Naive thymus-derived CD8-positive, alpha-beta T cell (primary cell): ENCODE data around the gene NHERF2. TPM values are rescaled to one million over a fixed set of nuclear protein-coding genes. Genes with fewer than 3 reads are reported as not detected.

Experiments
- ATAC-seq, 2 donors: fragments of 150-1000 bp; cut with Tn5 transposase in 1 of 2; sonication (Bioruptor Pico), chemical (Tn5 transposase) in 1 of 2; 1 replicate in 1 of 2; 2 replicates in 1 of 2; pipeline ENCODE4 v1.10.0; 2021; ENCODE audit warnings: mild to moderate bottlenecking in 2 of 2, moderate library complexity in 2 of 2
- POLR2A ChIA-PET: fragments of 350-600 bp; sonication (Branson Sonifier 250); formaldehyde crosslinking; loops from one replicate; lab custom pipeline; 2021; ENCODE audit warnings: antibody characterized with exemption; lab: Charles Lee
- DNase-seq, 10 donors: peaks; one replicate each; pipeline versions ENCODE4 v3.0.0 to v3.0.0-alpha.2; 2020 to 2022
- H3K27ac Mint-ChIP-seq, 10 donors: one replicate each; pipeline ENCODE4 v1.8.0; 2020 to 2022; ENCODE audit warnings: mild to moderate bottlenecking in 10 of 10, mixed read lengths in 10 of 10, moderate library complexity in 4 of 10, inconsistent platforms in 1 of 10
- H3K27me3 Mint-ChIP-seq, 5 donors: one replicate each; pipeline ENCODE4 v1.8.0; 2021 to 2022; ENCODE audit warnings: mixed read lengths in 5 of 5
- H3K36me3 Mint-ChIP-seq, 3 donors: one replicate each; pipeline ENCODE4 v1.8.0; 2020 to 2022; ENCODE audit warnings: mixed read lengths in 3 of 3, mild to moderate bottlenecking in 2 of 3, inconsistent platforms in 1 of 3
- H3K4me1 Mint-ChIP-seq, 4 donors: one replicate each; pipeline ENCODE4 v1.8.0; 2021 to 2022; ENCODE audit warnings: mixed read lengths in 4 of 4
- H3K4me3 Mint-ChIP-seq, 10 donors: one replicate each; pipeline ENCODE4 v1.8.0; 2020 to 2022; ENCODE audit warnings: mild to moderate bottlenecking in 10 of 10, mixed read lengths in 10 of 10, moderate library complexity in 6 of 10, inconsistent platforms in 1 of 10
- H3K9me3 Mint-ChIP-seq, 9 donors: one replicate each; pipeline ENCODE4 v1.8.0; 2020 to 2022; ENCODE audit warnings: mixed read lengths in 9 of 9, mild to moderate bottlenecking in 3 of 9, inconsistent platforms in 1 of 9, moderate library complexity in 1 of 9
- polyA plus RNA-seq, 3 donors: library from polyadenylated mRNA; unstranded; fragments of 300-500 nt; fragmentation: Illumina TruSeq; gene quantifications; one replicate each; pipeline ENCODE4 v1.2.3, GENCODE V29; 2021
- total RNA-seq, 8 experiments: library from RNA in 2 of 8; stranded (reverse) in 2 of 8; gene quantifications; one replicate each; pipeline ENCODE4 v1.2.3 and lab custom pipeline; 2021 to 2026

Gene NHERF2
- total and polyA plus RNA-seq, 5 experiments from 2014 or later: 0.32 to 6.0 (median 1.2) TPM

DNA sequence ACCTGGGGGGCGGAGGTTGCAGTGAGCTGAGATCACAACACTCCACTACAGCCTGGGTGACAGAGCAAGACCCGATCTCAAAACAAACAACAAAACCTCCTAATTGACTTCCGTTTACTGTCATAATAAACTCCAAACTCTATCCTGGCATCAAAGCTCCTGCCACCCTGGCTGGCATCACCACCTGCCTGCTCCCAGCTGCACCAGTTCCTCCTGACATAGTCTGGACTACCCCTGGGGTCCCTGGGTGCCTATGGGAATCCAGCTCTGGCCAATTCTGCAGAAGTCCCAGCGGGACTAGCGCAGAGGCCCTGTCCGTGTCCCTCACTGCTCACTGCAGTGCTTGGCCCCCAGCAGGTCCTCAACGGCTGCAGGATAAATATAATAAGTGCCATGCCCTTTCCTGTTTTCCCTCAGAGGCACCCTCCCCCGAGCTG is 20.2 kb downstream of the NHERF2 start:
- Mint-ChIP-seq H3K27me3 (no peaks in the 10 kb centered on the region), H3K4me3 (peak overlapping the region; percentile 85 to 95 (median 93)), H3K9me3 (no peaks in the 10 kb centered on the region), H3K27ac (peak overlapping the region in 9 of 10 donors; percentile 29 to 91 (median 74)), H3K4me1 (peaks cover 9 to 29% (median 21%) of the 10 kb centered on the region in 4 donors), H3K36me3 (peaks cover 0 to 16% (median 0%) of the 10 kb centered on the region in 3 donors)
- POLR2A ChIA-PET: interaction anchor here (0.6 to 2.5 kb wide), 7 partner anchors 16 to 108 kb away, joined by 3 to 36 read pairs (median 7); partner anchors contain the start of genes RPS2, TBL3, TRAF7 and ZNF598
- no peak for ATAC-seq
- no peak for DNase-seq

DNA sequence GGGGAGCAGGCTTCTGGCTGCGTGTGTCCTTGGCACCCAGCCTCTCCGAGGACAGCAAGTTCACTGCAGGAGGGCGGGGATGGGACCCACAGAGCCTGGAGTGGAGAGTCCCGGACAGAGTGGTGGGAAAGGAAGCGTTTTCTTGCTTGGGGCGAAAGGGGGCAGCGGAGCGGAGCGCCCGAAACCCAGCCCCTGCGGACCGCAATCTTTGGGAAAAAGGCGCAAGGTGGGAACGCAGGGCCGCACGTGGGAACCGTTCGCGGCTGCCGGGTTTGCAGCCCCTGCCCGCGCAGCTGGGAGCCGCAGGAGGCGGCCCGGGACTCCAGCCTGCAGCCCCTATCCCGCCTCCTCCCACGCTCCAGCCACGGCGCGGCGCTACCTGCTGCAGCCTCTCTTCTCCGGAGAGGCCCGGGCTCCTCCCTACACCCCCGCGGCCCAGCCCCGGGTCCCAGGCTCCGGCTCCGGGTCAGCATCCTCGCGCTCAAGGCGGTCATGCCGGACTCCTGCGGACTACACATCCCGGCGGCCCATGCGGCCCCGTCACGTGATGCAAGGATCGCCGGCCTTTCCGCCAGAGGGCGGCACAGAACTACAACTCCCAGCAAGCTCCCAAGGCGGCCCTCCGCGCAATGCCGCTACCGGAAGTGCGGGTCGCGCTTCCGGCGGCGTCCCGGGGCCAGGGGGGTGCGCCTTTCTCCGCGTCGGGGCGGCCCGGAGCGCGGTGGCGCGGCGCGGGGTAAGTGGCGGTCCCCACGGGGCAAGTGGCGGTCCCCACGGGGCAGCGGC is 20.8 kb downstream of the NHERF2 start, which contains the start of the genes NTHL1 and TSC2:
Gene NTHL1 (minus strand): TSS at position 505 of the 786 bp plus-strand sequence. CDS start 11 bp downstream, at position 494.
Gene TSC2 (plus strand): TSS at position 656 of the 786 bp plus-strand sequence. CDS start 631 bp downstream, outside the sequence.
- DNase-seq (peak; percentile 83 to 95 (median 89)), ATAC-seq (peak; percentile 92 to 97)
- Mint-ChIP-seq H3K36me3 (peaks cover 0 to 16% (median 0%) of the 10 kb centered on the region in 3 donors), H3K27me3 (no peaks in the 10 kb centered on the region), H3K9me3 (no peaks in the 10 kb centered on the region), H3K4me3 (peak within 1 kb of the TSS; percentile 85 to 96 (median 93)), H3K27ac (peak within 1 kb of the TSS; percentile 41 to 91 (median 78)), H3K4me1 (peaks cover 9 to 30% (median 21%) of the 10 kb centered on the region in 4 donors)
- POLR2A ChIA-PET: interaction anchor here (0.6 to 2.5 kb wide), 15 partner anchors 9 to 158 kb away, joined by 3 to 36 read pairs (median 4); partner anchors contain the start of genes MLST8, PKD1, RPS2 and TBL3

DNA sequence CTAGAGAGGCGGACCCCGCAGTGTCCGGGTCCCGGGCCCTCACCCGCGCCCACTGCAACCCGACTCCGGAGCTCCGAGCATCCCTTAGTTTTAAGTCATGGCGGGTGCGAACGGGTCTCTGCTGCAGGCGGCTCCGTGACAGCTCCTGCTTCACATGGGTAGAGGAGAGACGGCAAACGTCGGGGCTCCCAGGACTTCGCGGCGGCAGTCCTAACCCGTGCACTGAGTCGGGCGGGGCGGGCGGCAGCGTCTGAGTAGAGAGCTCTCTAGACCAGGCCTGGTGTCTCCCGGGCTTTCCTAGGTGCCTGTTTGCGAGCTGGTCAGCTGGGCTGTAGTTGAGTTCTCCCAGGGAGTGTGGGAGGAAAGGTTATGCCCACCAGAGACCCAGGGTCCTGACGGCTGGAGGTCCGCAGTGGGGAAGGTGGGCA is 21.4 kb downstream of the NHERF2 start:
- Mint-ChIP-seq H3K4me3 (peak overlapping the region; percentile 85 to 96 (median 92)), H3K4me1 (peaks cover 9 to 31% (median 21%) of the 10 kb centered on the region in 4 donors), H3K9me3 (no peaks in the 10 kb centered on the region), H3K27ac (peak overlapping the region in 7 of 10 donors; percentile 43 to 90 (median 76)), H3K36me3 (peaks cover 0 to 16% (median 0%) of the 10 kb centered on the region in 3 donors), H3K27me3 (no peaks in the 10 kb centered on the region)
- POLR2A ChIA-PET: interaction anchor here (0.6 to 2.5 kb wide), 15 partner anchors 9 to 157 kb away, joined by 3 to 36 read pairs (median 4); partner anchors contain the start of genes MLST8, PKD1, RPS2 and TBL3
- DNase-seq (no peak), ATAC-seq (peak in 1 of 2 donors; percentile 39)

DNA sequence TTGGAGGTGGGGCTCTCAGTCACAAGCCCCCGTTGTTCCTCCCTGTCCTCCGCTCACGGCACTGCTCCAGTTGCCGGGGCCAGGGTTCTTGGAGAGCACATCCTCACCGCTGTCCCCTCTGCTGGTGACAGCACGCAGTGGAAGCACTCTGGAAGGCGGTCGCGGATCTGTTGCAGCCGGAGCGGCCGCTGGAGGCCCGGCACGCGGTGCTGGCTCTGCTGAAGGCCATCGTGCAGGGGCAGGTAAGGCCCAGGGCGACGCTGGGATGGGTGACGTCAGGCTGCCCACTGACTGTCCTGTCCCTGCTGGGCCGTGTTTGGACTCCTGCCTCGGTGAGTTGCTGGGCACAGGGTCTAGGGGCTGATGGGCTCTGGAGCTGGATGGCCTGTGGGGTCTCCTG is 26.5 kb downstream of the NHERF2 start:
- Mint-ChIP-seq H3K27ac (no peak overlapping the region), H3K4me1 (peaks cover 7 to 22% (median 10%) of the 10 kb centered on the region in 4 donors), H3K27me3 (no peaks in the 10 kb centered on the region), H3K9me3 (no peaks in the 10 kb centered on the region), H3K36me3 (peaks cover 0 to 39% (median 2%) of the 10 kb centered on the region in 3 donors), H3K4me3 (no peak overlapping the region)
- POLR2A ChIA-PET: no interaction called here
- no peak for ATAC-seq
- DNase-seq: no peak

DNA sequence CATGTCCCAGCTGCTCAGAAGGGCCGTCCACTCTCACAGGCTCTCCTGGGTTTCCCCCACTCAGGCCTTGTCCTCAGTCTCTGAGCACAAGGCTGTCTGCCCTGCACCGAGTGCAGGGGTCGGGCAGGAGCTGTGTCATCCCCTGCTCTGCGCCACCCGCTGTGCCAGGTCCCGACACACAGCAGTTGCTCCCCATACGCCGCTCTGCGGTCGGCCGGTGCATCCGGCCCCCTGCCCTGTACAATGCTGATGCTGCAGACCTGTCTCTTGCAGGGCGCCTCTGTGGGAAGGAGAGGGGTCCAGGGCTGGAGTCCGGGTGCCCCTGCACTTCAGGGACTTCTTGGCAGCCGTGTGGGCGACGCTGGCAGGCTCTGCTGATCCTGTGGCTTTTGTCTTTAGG is 27.2 kb downstream of the NHERF2 start:
- Mint-ChIP-seq H3K4me3 (no peak overlapping the region), H3K27ac (no peak overlapping the region), H3K27me3 (no peaks in the 10 kb centered on the region), H3K4me1 (peaks cover 5 to 15% (median 6%) of the 10 kb centered on the region in 4 donors), H3K36me3 (peaks cover 0 to 44% (median 2%) of the 10 kb centered on the region in 3 donors), H3K9me3 (no peaks in the 10 kb centered on the region)
- ATAC-seq (no peak), DNase-seq (no peak)
- POLR2A ChIA-PET: no interaction called here

DNA sequence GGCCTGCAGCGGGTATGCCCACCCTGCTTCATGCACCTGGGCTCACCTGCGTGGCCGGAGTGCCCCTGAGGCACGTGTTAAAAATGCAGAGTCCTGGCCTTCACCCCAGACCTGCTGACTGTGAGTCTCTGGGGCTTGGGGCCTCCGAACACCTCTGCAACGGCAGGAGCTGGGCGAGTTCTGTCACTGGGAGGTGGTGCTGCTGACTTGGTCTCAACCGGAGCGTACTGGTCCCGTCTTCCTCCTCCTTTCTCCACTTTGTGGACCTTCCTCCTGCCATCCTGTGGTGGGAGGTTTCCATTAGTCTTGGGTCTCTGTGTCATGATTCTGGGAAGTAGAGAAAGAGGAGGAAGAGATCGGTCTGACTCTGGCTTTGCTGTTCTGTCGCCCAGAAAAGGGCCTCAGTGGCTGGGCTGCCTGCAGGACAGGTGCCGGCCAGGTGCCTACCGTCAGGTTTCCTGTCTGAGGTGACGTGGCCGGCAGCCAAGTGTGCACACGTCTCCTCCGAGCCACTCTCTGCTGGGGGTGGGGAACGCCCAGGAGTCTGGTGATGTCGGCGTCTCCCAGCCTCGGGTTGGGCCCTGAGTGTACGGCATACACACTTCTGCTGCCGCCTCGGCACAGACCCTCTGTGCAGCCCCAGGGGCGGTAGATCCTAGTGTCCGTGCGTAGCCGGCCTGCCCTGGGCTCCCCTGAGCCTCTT is 28.0 kb downstream of the NHERF2 start:
- H3K27ac Mint-ChIP-seq: no peak overlapping the region
- peaks cover 0 to 11% (median 6%) of the 10 kb centered on the region in 4 donors for H3K4me1 Mint-ChIP-seq
- no peaks in the 10 kb centered on the region for H3K9me3 Mint-ChIP-seq
- H3K27me3 Mint-ChIP-seq: no peaks in the 10 kb centered on the region
- H3K36me3 Mint-ChIP-seq: peaks cover 0 to 44% (median 2%) of the 10 kb centered on the region in 3 donors
- no peak for ATAC-seq
- no peak overlapping the region for H3K4me3 Mint-ChIP-seq
- POLR2A ChIA-PET: no interaction called here
- DNase-seq: no peak

DNA sequence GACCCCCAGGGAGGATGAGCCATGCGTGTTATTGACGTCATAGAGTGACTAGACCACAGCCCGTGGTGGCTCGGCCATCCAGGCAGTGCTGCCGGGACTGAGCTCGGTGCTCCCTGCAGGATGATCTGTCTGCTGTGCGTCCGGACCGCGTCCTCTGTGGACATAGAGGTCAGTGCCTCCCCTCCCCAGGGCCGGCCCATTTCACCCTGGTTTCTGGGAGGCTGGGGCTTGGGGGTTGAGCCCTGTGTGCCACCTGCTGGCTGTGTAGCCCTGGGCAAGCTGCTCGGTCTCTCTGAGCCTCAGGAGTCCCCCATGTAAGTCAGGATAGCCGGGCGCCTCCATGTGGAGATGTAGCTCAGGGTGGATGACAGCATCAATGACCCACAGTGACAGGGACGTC is 29.4 kb downstream of the NHERF2 start:
- POLR2A ChIA-PET: interaction anchor here (1.5 kb wide), 1 partner anchor 8 kb away, joined by 4 read pairs; the partner anchor contains the start of genes NTHL1 and TSC2
- H3K27ac Mint-ChIP-seq: no peak overlapping the region
- no peaks in the 10 kb centered on the region for H3K27me3 Mint-ChIP-seq
- ATAC-seq (no peak), DNase-seq (no peak)
- H3K4me3 Mint-ChIP-seq: no peak overlapping the region
- H3K4me1 Mint-ChIP-seq: peaks cover 0 to 7% (median 6%) of the 10 kb centered on the region in 4 donors
- H3K36me3 Mint-ChIP-seq: peaks cover 0 to 42% (median 2%) of the 10 kb centered on the region in 3 donors
- no peaks in the 10 kb centered on the region for H3K9me3 Mint-ChIP-seq

DNA sequence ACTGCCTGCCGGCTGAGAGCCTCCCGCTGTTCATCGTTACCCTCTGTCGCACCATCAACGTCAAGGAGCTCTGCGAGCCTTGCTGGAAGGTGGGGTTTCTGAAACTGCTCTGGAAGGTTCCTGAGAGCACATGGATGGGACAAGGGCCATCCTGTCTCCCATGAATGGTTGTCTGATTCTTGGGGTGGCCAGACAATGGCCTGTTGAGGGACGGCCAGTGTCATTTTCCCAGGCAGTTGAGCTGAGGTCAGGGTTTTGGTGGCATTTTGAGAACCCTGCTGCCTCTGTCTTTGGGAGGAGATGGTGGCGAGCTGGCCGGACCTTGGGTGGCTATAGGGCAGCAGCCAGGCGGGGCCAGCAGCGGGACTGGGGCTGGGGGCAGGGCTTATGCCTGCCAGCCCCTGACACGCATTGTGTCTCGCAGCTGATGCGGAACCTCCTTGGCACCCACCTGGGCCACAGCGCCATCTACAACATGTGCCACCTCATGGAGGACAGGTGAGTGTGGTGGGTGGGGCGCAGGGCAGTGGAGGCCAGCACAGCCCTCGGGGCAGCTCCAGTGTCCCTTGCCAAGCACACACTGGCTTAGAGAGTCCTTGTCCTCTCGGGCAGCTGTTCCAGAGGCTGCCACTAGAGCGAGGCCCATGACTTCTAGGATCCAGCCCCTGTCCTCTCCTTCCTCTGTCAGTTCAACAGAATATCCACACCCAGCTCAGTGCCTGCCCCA is 30.1 kb downstream of the NHERF2 start:
- ATAC-seq: no peak

DNA sequence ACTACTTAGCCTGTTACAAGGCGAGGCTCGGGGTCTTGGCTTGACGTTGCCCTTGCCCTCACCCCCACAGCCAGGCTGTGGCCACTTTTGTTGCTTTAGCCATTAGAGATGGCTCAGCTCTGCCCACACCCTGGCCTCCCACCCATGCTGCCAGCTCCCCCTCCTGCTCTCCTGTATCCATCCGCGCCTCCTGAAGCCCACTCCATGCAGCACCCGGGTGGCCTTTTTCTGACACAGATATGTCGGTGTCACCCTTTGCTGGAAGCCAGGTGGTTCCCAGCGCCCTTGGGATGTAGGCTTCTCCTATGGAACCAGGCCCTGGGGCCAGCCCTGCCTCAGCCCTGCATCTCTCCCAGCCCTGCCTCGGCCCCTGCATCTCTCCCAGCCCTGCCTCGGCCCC is 30.7 kb downstream of the NHERF2 start:
- ATAC-seq (no peak), DNase-seq (no peak)
- peaks cover 0 to 34% (median 2%) of the 10 kb centered on the region in 3 donors for H3K36me3 Mint-ChIP-seq
- POLR2A ChIA-PET: interaction anchor here (0.6 to 1.5 kb wide), 2 partner anchors 10 to 97 kb away, joined by 4 to 5 read pairs; partner anchors contain the start of genes NTHL1 and TSC2
- peaks cover 0 to 6% (median 5%) of the 10 kb centered on the region in 4 donors for H3K4me1 Mint-ChIP-seq
- no peak overlapping the region for H3K4me3 Mint-ChIP-seq
- no peaks in the 10 kb centered on the region for H3K9me3 Mint-ChIP-seq
- H3K27me3 Mint-ChIP-seq: no peaks in the 10 kb centered on the region
- H3K27ac Mint-ChIP-seq: no peak overlapping the region

More for the DNA sequence above, 30.1 kb downstream of the NHERF2 start:
- peaks cover 0 to 34% (median 2%) of the 10 kb centered on the region in 3 donors for H3K36me3 Mint-ChIP-seq
- H3K4me1 Mint-ChIP-seq: peaks cover 0 to 6% (median 5%) of the 10 kb centered on the region in 4 donors
- POLR2A ChIA-PET: interaction anchor here (0.6 to 1.5 kb wide), 2 partner anchors 9 to 98 kb away, joined by 4 to 5 read pairs; partner anchors contain the start of genes NTHL1 and TSC2
- H3K9me3 Mint-ChIP-seq: no peaks in the 10 kb centered on the region
- no peak overlapping the region for H3K27ac Mint-ChIP-seq
- no peaks in the 10 kb centered on the region for H3K27me3 Mint-ChIP-seq
- DNase-seq: no peak
- no peak overlapping the region for H3K4me3 Mint-ChIP-seq

DNA sequence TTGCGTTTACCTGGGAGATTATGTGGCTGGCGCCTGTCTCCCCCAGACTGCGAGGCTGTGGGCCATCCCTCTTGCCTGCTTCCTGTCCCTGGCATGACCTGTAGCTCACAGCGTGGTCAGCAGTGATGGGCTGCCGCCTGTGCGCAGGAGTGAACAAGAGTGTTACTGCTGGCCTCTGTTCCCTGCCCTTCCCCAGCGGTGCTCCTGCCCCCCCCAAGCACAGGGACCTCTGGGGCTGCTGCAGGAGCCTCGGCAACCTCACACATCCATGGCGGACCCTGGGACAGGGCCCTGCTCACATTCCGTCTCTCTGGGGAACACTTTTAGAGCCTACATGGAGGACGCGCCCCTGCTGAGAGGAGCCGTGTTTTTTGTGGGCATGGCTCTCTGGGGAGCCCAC is 31.7 kb downstream of the NHERF2 start:
- POLR2A ChIA-PET: no interaction called here
- Mint-ChIP-seq H3K36me3 (peaks cover 0 to 34% (median 2%) of the 10 kb centered on the region in 3 donors), H3K4me3 (no peak overlapping the region), H3K4me1 (peaks cover 0 to 6% (median 4%) of the 10 kb centered on the region in 4 donors), H3K9me3 (no peaks in the 10 kb centered on the region), H3K27me3 (no peaks in the 10 kb centered on the region), H3K27ac (peak overlapping the region in 2 of 10 donors; percentile 29 to 60)
- DNase-seq: no peak
- ATAC-seq: no peak

DNA sequence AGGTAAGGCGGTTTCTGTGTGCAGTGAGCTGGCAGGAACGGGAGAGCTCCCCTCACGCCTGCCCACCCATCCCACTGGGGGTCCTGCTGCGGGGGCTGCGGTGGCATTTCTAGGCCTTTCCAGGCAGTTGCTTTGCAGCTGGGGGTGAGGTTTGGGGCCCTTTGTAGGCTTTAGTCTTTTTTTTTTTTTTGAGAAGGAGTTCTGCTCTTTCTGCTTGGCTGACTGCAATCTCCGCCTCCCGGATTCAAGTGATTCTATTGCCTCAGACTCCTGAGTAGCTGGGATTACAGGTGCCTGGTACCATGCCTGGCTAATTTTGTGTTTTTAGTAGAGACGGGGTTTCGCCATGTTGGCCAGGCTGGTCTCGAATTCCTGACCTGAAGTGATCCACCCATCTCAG is 32.2 kb downstream of the NHERF2 start:
- no peak overlapping the region for H3K27ac Mint-ChIP-seq
- no peak overlapping the region for H3K4me3 Mint-ChIP-seq
- POLR2A ChIA-PET: no interaction called here
- H3K27me3 Mint-ChIP-seq: no peaks in the 10 kb centered on the region
- no peaks in the 10 kb centered on the region for H3K9me3 Mint-ChIP-seq
- ATAC-seq (no peak), DNase-seq (no peak)
- H3K4me1 Mint-ChIP-seq: peaks cover 0 to 6% (median 4%) of the 10 kb centered on the region in 4 donors
- peaks cover 0 to 30% (median under 1%) of the 10 kb centered on the region in 3 donors for H3K36me3 Mint-ChIP-seq
